ENCODE measurements around the gene CORO6. TPM values are rescaled to one million over a fixed set of nuclear protein-coding genes. Genes with fewer than 3 reads are reported as not detected.

Gene CORO6
- total and polyA plus RNA-seq, 12 donors: 53.2 to 262 (median 90.9) TPM

GRCh38 chr17:29571883-29572681 lies 50.6 kb downstream of the CORO6 start:
- peak; percentile 5 to 48 (median 13) for ATAC-seq
- Histone ChIP-seq H3K9me3 (no peaks in the 10 kb centered on the region), H3K36me3 (peaks cover 0 to 50% (median 30%) of the 10 kb centered on the region in 9 donors), H3K4me3 (peak overlapping the region in 9 of 10 donors; percentile 20 to 50 (median 40)), H3K27me3 (no peaks in the 10 kb centered on the region), H3K27ac (peak overlapping the region in 9 of 10 donors; percentile 56 to 76 (median 69)), H3K4me1 (peaks cover 14 to 56% (median 39%) of the 10 kb centered on the region in 9 donors)
- TF ChIP-seq CTCF (IDR thresholded peaks at IDR 0.05): no peak
- DNase-seq: peak; percentile 11 to 44
- intact Hi-C loops (cut with DNase I): loop anchor here in 1 of 10 donors (10.0 kb wide), 1 partner anchor 53 kb away; the partner anchor contains the start of gene CORO6
- WGBS, 2 donors: 38% methylated on average over 29 to 30 of the region's 30 CpGs

GRCh38 chr17:29571486-29571882 lies 51.2 kb downstream of the CORO6 start:
- H3K4me3 ChIP-seq: no peak overlapping the region
- no peaks in the 10 kb centered on the region for H3K27me3 ChIP-seq
- no peaks in the 10 kb centered on the region for H3K9me3 ChIP-seq
- H3K4me1 ChIP-seq: peaks cover 14 to 58% (median 41%) of the 10 kb centered on the region in 9 donors
- H3K36me3 ChIP-seq: peaks cover 0 to 44% (median 25%) of the 10 kb centered on the region in 9 donors
- ATAC-seq (no peak), DNase-seq (no peak)
- TF ChIP-seq CTCF (IDR thresholded peaks at IDR 0.05): no peak
- H3K27ac ChIP-seq: peak overlapping the region in 4 of 10 donors; percentile 68 to 73 (median 72)
- intact Hi-C loops (cut with DNase I): loop anchor here in 1 of 10 donors (10.0 kb wide), 1 partner anchor 53 kb away; the partner anchor contains the start of gene CORO6
- 84 to 85% methylated on average over 6 of the region's 6 CpGs for WGBS, 2 donors

GRCh38 chr17:29570521-29570920 lies 52.2 kb downstream of the CORO6 start:
- peaks cover 14 to 68% (median 51%) of the 10 kb centered on the region in 9 donors for H3K4me1 ChIP-seq
- H3K36me3 ChIP-seq: peaks cover 0 to 34% (median 16%) of the 10 kb centered on the region in 9 donors
- intact Hi-C loops (cut with DNase I): loop anchor here in 1 of 10 donors (10.0 kb wide), 1 partner anchor 54 kb away; the partner anchor contains the start of gene CORO6
- no peak for ATAC-seq
- 71 to 77% methylated on average over 7 of the region's 7 CpGs for WGBS, 2 donors
- H3K4me3 ChIP-seq: no peak overlapping the region
- peak overlapping the region in 1 of 10 donors; percentile 9 for H3K27ac ChIP-seq
- no peak for DNase-seq
- H3K27me3 ChIP-seq: no peaks in the 10 kb centered on the region
- H3K9me3 ChIP-seq: no peaks in the 10 kb centered on the region
- no peak for TF ChIP-seq CTCF (IDR thresholded peaks at IDR 0.05)

GRCh38 chr17:29569245-29569950 lies 53.3 kb downstream of the CORO6 start:
- WGBS, 2 donors: 57 to 66% methylated on average over 14 of the region's 14 CpGs
- peaks cover 14 to 70% (median 53%) of the 10 kb centered on the region in 9 donors for H3K4me1 ChIP-seq
- peak in 1 of 2 donors; percentile 20 for DNase-seq
- intact Hi-C loops (cut with DNase I): loop anchor here in 1 of 10 donors (10.0 kb wide), 1 partner anchor 425 kb away; no protein-coding TSS in a partner anchor
- ATAC-seq: no peak
- H3K27ac ChIP-seq: peak overlapping the region; percentile 83 to 94 (median 91)
- peaks cover 0 to 23% (median 4%) of the 10 kb centered on the region in 9 donors for H3K36me3 ChIP-seq
- peak overlapping the region; percentile 68 to 92 (median 84) for H3K4me3 ChIP-seq
- H3K27me3 ChIP-seq: no peaks in the 10 kb centered on the region
- no peaks in the 10 kb centered on the region for H3K9me3 ChIP-seq
- TF ChIP-seq CTCF (IDR thresholded peaks at IDR 0.05): no peak
